Measurements from ENCODE around the gene TMEM95. TPM values are rescaled to one million over a fixed set of nuclear protein-coding genes. Genes with fewer than 3 reads are reported as not detected.
"Not testable (repeated sequence)": the region's sequence is repeated elsewhere in the genome, so short reads cannot be mapped to it uniquely, and the experiment has no call there.

TMEM95 gene
- total RNA-seq, 3 donors from 2014 or later (not counting 1 experiment from before 2014, with no cell fraction given): not detected

DNA sequence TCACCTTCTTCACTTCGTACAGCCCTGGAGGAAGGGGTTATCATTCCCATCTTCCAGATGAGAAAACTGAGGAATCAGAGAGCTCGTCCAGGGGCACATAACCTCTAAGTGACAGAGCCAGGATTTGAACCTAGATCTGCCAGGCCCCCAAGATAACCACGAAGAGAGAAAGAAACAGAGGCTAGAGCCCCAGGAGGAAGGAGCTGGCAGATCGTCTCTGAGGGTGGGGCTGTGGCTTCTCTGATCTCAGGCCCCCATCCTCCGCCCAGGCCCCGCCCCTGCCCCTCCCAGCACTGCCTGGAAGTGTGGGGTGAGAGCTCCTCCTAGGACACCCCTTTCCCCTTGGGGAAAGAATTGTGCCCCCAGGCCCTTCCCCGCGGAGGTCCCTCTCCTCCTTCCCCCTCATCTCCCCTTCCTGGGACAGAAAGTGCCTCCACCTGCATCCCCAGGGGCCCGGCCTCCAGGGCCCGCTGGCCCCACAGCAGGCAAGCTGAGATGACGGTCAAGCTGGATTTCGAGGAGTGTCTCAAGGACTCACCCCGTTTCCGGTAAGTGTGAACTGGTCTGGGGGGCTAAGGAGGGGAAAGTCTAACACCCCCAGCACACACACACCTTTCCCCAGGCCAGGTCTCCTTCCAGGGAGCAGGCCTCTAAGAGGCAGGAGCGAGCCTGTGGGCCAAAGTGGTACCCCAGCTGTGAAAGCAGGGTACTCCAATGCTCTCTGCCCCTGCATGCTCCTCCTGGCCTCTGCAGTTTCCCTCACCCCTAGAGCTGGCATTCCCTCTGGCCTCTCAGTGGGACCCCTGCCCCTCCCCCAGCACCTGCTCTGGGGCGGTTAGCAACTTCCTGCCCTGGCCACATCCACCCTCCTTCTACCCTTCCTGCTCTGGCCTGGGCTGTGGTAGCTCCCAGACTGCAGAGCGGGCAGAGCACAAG lies 18.4 kb upstream of the TMEM95 start, which contains the start of gene ACAP1:
Gene ACAP1, plus strand, starts transcription at position 290 of the 936 bp plus-strand sequence. Its CDS starts 206 bp downstream, at position 496.
- intact Hi-C loops (cut with micrococcal nuclease): no loop called here
- no peaks in the 10 kb centered on the region for H3K36me3 Mint-ChIP-seq
- H3K4me1 Mint-ChIP-seq: peaks cover 28 to 43% of the 10 kb centered on the region in 2 donors
- peaks cover 66% of the 10 kb centered on the region for H3K4me1 ChIP-seq (ENCODE audit: control insufficient read depth, insufficient read depth, low read length)
- H3K9me3 Mint-ChIP-seq: no peaks in the 10 kb centered on the region
- TF ChIP-seq, protein P1, sequence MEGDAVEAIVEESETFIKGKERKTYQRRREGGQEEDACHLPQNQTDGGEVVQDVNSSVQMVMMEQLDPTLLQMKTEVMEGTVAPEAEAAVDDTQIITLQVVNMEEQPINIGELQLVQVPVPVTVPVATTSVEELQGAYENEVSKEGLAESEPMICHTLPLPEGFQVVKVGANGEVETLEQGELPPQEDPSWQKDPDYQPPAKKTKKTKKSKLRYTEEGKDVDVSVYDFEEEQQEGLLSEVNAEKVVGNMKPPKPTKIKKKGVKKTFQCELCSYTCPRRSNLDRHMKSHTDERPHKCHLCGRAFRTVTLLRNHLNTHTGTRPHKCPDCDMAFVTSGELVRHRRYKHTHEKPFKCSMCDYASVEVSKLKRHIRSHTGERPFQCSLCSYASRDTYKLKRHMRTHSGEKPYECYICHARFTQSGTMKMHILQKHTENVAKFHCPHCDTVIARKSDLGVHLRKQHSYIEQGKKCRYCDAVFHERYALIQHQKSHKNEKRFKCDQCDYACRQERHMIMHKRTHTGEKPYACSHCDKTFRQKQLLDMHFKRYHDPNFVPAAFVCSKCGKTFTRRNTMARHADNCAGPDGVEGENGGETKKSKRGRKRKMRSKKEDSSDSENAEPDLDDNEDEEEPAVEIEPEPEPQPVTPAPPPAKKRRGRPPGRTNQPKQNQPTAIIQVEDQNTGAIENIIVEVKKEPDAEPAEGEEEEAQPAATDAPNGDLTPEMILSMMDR (IDR thresholded peaks at IDR 0.05): no peak
- peak within 1 kb of the TSS; percentile 87 for H3K4me3 ChIP-seq (ENCODE audit: low read length)
- WGBS (ENCODE audit: insufficient coverage): under 1% methylated on average over 16 of the region's 17 CpGs
- H3K36me3 ChIP-seq (ENCODE audit: control insufficient read depth, insufficient read depth, low read length): peaks cover 30% of the 10 kb centered on the region
- DNase-seq (peak; percentile 45 to 89), ATAC-seq (peak; percentile 93)
- peak within 1 kb of the TSS; percentile 92 for H3K4me3 Mint-ChIP-seq
- H3K27me3 ChIP-seq (ENCODE audit: control insufficient read depth, insufficient read depth, low read length): no peaks in the 10 kb centered on the region
- peak within 1 kb of the TSS; percentile 85 to 91 for H3K27ac Mint-ChIP-seq
- H3K9me3 ChIP-seq (ENCODE audit: control insufficient read depth, insufficient read depth, low read length): no peaks in the 10 kb centered on the region
- H3K27ac ChIP-seq (ENCODE audit: low read length): peak within 1 kb of the TSS; percentile 75
- H3K27me3 Mint-ChIP-seq (ENCODE audit: low read depth in 2 of 2): no peaks in the 10 kb centered on the region

DNA sequence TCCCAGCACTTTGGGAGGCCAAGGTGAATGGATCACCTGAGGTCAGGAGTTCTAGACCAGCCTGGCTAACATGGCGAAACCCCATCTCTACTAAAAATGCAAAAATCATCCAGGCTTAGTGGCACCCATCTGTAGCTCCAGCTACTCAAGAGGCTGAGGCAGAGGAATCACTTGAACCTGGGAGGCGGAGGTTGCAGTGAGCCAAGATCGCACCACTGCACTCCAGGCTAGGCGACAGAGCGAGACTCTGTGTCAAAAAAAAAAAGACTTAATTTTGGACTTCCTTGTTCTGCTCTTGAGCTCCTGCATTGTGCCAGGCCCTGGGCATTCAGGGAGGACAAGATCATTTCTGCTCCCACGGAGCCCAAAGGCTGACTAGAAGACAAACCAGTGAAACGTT lies 17.4 kb upstream of the TMEM95 start:
- H3K9me3 Mint-ChIP-seq; H3K27me3 Mint-ChIP-seq (ENCODE audit: low read depth in 2 of 2); H3K27me3 ChIP-seq (ENCODE audit: control insufficient read depth, insufficient read depth, low read length); DNase-seq; intact Hi-C loops (cut with micrococcal nuclease); H3K9me3 ChIP-seq (ENCODE audit: control insufficient read depth, insufficient read depth, low read length); ATAC-seq; H3K36me3 Mint-ChIP-seq: not testable (repeated sequence)
- peaks cover 63% of the 10 kb centered on the region for H3K4me1 ChIP-seq (ENCODE audit: control insufficient read depth, insufficient read depth, low read length)
- peak overlapping the region; percentile 75 for H3K27ac ChIP-seq (ENCODE audit: low read length)
- peaks cover 28 to 45% of the 10 kb centered on the region in 2 donors for H3K4me1 Mint-ChIP-seq
- H3K36me3 ChIP-seq (ENCODE audit: control insufficient read depth, insufficient read depth, low read length): peaks cover 40% of the 10 kb centered on the region
- H3K4me3 Mint-ChIP-seq: peak overlapping the region; percentile 92
- H3K27ac Mint-ChIP-seq: peak overlapping the region; percentile 85 to 91
- H3K4me3 ChIP-seq (ENCODE audit: low read length): peak overlapping the region; percentile 87
- WGBS (ENCODE audit: insufficient coverage): 25% methylated on average over 7 of the region's 7 CpGs

DNA sequence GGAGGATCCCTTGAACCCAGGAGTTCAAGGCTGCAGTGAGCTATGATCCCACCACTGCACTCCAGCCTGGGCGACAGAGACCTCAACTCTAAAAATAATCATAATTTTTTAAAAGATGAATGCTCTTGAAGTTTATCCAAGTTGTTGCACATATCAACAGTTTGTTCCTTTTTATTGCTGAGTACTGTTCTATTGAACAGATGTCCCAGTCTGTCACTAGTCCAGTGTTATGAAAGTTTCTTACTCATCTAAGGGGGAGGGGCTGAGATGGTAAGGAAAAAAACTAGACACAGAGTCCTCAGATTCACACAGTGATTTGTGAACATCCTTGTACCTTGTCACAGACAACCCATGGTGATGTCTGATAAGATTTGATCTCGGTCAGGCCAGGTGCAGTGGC lies 14.8 kb upstream of the TMEM95 start:
- Mint-ChIP-seq H3K9me3 (no peaks in the 10 kb centered on the region), H3K27ac (peak overlapping the region; percentile 29 to 47), H3K27me3 (ENCODE audit: low read depth in 2 of 2) (no peaks in the 10 kb centered on the region), H3K36me3 (no peaks in the 10 kb centered on the region), H3K4me3 (no peak overlapping the region), H3K4me1 (peaks cover 27 to 45% of the 10 kb centered on the region in 2 donors)
- peaks cover 63% of the 10 kb centered on the region for H3K36me3 ChIP-seq (ENCODE audit: control insufficient read depth, insufficient read depth, low read length)
- H3K27ac ChIP-seq (ENCODE audit: low read length): no peak overlapping the region
- no peak overlapping the region for H3K4me3 ChIP-seq (ENCODE audit: low read length)
- 100% methylated on average over 2 of the region's 2 CpGs for WGBS (ENCODE audit: insufficient coverage)
- ATAC-seq (no peak), DNase-seq (no peak)
- TF ChIP-seq, protein P1 (IDR thresholded peaks at IDR 0.05): no peak
- H3K27me3 ChIP-seq (ENCODE audit: control insufficient read depth, insufficient read depth, low read length): no peaks in the 10 kb centered on the region
- intact Hi-C loops (cut with micrococcal nuclease): no loop called here
- H3K4me1 ChIP-seq (ENCODE audit: control insufficient read depth, insufficient read depth, low read length): peaks cover 56% of the 10 kb centered on the region
- H3K9me3 ChIP-seq (ENCODE audit: control insufficient read depth, insufficient read depth, low read length): no peaks in the 10 kb centered on the region

DNA sequence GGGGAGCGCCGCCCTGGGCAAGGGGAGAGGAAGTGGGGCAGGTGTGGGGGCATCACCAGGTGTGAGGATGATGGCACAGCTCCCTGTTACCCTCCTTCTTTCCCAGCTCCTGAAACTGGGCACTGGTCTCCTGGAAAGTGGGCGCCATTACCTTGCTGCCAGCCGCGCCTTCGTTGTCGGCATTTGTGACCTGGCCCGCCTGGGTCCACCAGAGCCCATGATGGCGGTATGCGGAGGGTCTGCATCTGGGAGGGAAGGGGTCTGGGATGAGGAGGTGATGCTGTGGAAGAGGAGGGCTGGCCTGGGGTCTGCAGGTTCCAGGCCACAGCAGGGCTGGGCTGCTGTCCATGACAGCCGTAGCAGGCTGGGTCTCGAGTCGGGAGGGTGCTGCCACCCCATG lies 13.1 kb upstream of the TMEM95 start:
- H3K9me3 Mint-ChIP-seq: no peaks in the 10 kb centered on the region
- H3K4me3 ChIP-seq (ENCODE audit: low read length): no peak overlapping the region
- 97% methylated on average over 13 of the region's 13 CpGs for WGBS (ENCODE audit: insufficient coverage)
- no peaks in the 10 kb centered on the region for H3K27me3 ChIP-seq (ENCODE audit: control insufficient read depth, insufficient read depth, low read length)
- peaks cover 77% of the 10 kb centered on the region for H3K36me3 ChIP-seq (ENCODE audit: control insufficient read depth, insufficient read depth, low read length)
- H3K36me3 Mint-ChIP-seq: no peaks in the 10 kb centered on the region
- H3K4me1 ChIP-seq (ENCODE audit: control insufficient read depth, insufficient read depth, low read length): peaks cover 39% of the 10 kb centered on the region
- no peak overlapping the region for H3K27ac ChIP-seq (ENCODE audit: low read length)
- H3K4me1 Mint-ChIP-seq: peaks cover 17 to 30% of the 10 kb centered on the region in 2 donors
- H3K9me3 ChIP-seq (ENCODE audit: control insufficient read depth, insufficient read depth, low read length): no peaks in the 10 kb centered on the region
- H3K27ac Mint-ChIP-seq: peak overlapping the region in 1 of 2 donors; percentile 83
- ATAC-seq: no peak
- TF ChIP-seq, protein P1 (IDR thresholded peaks at IDR 0.05): no peak
- no peak for DNase-seq
- H3K27me3 Mint-ChIP-seq (ENCODE audit: low read depth in 2 of 2): no peaks in the 10 kb centered on the region
- intact Hi-C loops (cut with micrococcal nuclease): no loop called here
- H3K4me3 Mint-ChIP-seq: no peak overlapping the region

All from natural killer cell (primary cell).